ENCODE data around the gene PRICKLE2. TPM values are rescaled to one million over a fixed set of nuclear protein-coding genes. Genes with fewer than 3 reads are reported as not detected.
A peak's percentile ranks its signal among the peaks of the same experiment; 100 is the strongest.

PRICKLE2 gene
- total RNA-seq, 1 experiment from 2014 or later, result 3.2 TPM

GRCh38 chr3:64164349-64164748 is 60.9 kb downstream of the PRICKLE2 start:
- no peak for DNase-seq
- H4K20me1 ChIP-seq (ENCODE audit: control insufficient read depth, insufficient read depth, insufficient read length), result no peaks in the 10 kb centered on the region
- no peak overlapping the region for H3K4me3 Mint-ChIP-seq

More at GRCh38 chr3:64164349-64164748, 60.9 kb downstream of the PRICKLE2 start:
- no peak overlapping the region for H2BK20ac ChIP-seq (ENCODE audit: low read depth, low read length, poor library complexity, severe bottlenecking)
- H3K23me2 ChIP-seq (ENCODE audit: insufficient read length, low read depth, low read length, poor library complexity, severe bottlenecking), result no peaks in the 10 kb centered on the region
- no CpG with 5 or more reads among the region's 2 CpGs for WGBS (ENCODE audit: extremely low coverage, insufficient read length, low lambda C conversion rate)
- H3K14ac ChIP-seq (ENCODE audit: insufficient read depth, low read length), result no peak overlapping the region
- no peak overlapping the region for H2AK5ac ChIP-seq (ENCODE audit: insufficient read length, low read length)
- H4K5ac ChIP-seq (ENCODE audit: insufficient read length, low read depth, low read length), result no peak overlapping the region
- no peak overlapping the region for H2BK120ac ChIP-seq (ENCODE audit: low read depth, low read length, poor library complexity, severe bottlenecking)
- H3K9me3 ChIP-seq (ENCODE audit: control insufficient read depth, low read depth, low read length), result no peaks in the 10 kb centered on the region
- H4K91ac ChIP-seq (ENCODE audit: insufficient read length, low read depth, low read length), result no peak overlapping the region
- no peak overlapping the region for H2BK5ac ChIP-seq (ENCODE audit: insufficient read length, low read length)
- no peak overlapping the region for H2BK15ac ChIP-seq (ENCODE audit: low read depth, low read length)
- Mint-ChIP-seq H3K4me1 (peaks cover 43 to 59% of the 10 kb centered on the region in 2 experiments), H3K27me3 (ENCODE audit: low read depth) (no peaks in the 10 kb centered on the region), H3K27ac (peak overlapping the region in 1 of 3 experiments; percentile 17; a peak in 1 of 7 replicates), H3K36me3 (ENCODE audit: insufficient read depth in 1 of 3, low read depth in 3 of 3) (peaks cover 0 to 7% (median 3%) of the 10 kb centered on the region in 3 experiments; a peak in 6 of 7 replicates), H3K9me3 (no peaks in the 10 kb centered on the region; a peak in 1 of 5 replicates)
- no peak overlapping the region for H3K9ac ChIP-seq (ENCODE audit: extremely low read depth, insufficient read length, low read length)
- H3K56ac ChIP-seq (ENCODE audit: insufficient read length, low read depth, low read length), result no peak overlapping the region
- TF ChIP-seq CTCF (conservative IDR thresholded peaks at IDR 0.05), result no peak
- no peak overlapping the region for H3T11ph ChIP-seq (ENCODE audit: low read length)
- no peak overlapping the region for H3K4ac ChIP-seq (ENCODE audit: low read depth, low read length)
- no peaks in the 10 kb centered on the region for H3K27me3 ChIP-seq (ENCODE audit: insufficient read depth, low read length)
- no peak overlapping the region for H3K23ac ChIP-seq (ENCODE audit: insufficient read length, low read depth, low read length)
- peaks cover 5% of the 10 kb centered on the region for H3K4me1 ChIP-seq (ENCODE audit: insufficient read depth, low read length)
- no peaks in the 10 kb centered on the region for H3K79me2 ChIP-seq (ENCODE audit: insufficient read depth, low read length)
- H4K8ac ChIP-seq (replicated peaks; ENCODE audit: insufficient read length, low read depth, low read length), result no peak overlapping the region
- H2AFZ ChIP-seq (ENCODE audit: low read length), result no peak overlapping the region
- H3K18ac ChIP-seq (ENCODE audit: insufficient read length, low read depth, low read length), result no peak overlapping the region
- H3K4me2 ChIP-seq (ENCODE audit: insufficient read depth, insufficient read length, low read length), result no peak overlapping the region
- H2BK12ac ChIP-seq (ENCODE audit: insufficient read length, low read depth, low read length), result no peak overlapping the region
- no peaks in the 10 kb centered on the region for H3K79me1 ChIP-seq (ENCODE audit: insufficient read depth, low read depth, low read length, poor library complexity, severe bottlenecking)
- H3K27ac ChIP-seq (ENCODE audit: insufficient read length, low read depth, low read length), result no peak overlapping the region
